SIG-M5 treated with dmso at 0.1 percent for 504 hours (cell line): Measurements from ENCODE around the gene RAPGEF1.
"Not testable (repeated sequence)": the region's sequence is repeated elsewhere in the genome, so short reads cannot be mapped to it uniquely, and the experiment has no call there.

Source experiments
- DNase-seq: peaks from one replicate; lab custom pipeline; 2025; ENCODE audit not compliant: unreplicated experiment; lab: John Stamatoyannopoulos, UW

Gene RAPGEF1

GRCh38 chr9:131739959-131740648 lies at the start of gene RAPGEF1:
Gene RAPGEF1, minus strand, starts transcription at chr9:131740076. Its CDS starts 246 bp downstream, at chr9:131739830.
- peak; percentile 31 for DNase-seq

- no peak for DNase-seq
Measured at GRCh38 chr9:131788851-131789250, 49.0 kb upstream of the RAPGEF1 start.

- no peak for DNase-seq
Measured at GRCh38 chr9:131787838-131788237, 48.0 kb upstream of the RAPGEF1 start.

- DNase-seq, result no peak
Measured at GRCh38 chr9:131784748-131785501, 45.0 kb upstream of the RAPGEF1 start.

- DNase-seq, result peak; percentile 70
Measured at GRCh38 chr9:131781069-131781468, 41.2 kb upstream of the RAPGEF1 start.

DNA sequence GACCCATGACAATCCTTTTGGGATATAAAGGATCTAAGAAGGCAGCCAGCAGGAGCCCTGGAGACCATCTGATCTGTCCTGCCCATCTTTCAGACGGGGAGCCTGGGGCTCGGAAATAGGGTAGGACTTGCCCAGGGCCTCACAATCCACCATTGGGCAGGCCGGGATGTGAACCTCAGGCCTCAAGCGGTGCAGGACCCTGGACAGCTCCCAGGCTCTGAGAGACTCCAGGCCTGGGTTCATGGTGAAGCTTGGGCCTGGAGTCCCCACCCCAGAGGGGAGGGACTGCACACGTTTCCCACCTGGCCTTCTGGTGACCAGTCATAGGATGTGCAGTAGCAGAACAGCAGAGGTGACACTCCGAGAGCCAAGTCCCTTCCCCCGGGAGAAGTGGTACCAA lies 36.6 kb upstream of the RAPGEF1 start:
- no peak for DNase-seq

DNA sequence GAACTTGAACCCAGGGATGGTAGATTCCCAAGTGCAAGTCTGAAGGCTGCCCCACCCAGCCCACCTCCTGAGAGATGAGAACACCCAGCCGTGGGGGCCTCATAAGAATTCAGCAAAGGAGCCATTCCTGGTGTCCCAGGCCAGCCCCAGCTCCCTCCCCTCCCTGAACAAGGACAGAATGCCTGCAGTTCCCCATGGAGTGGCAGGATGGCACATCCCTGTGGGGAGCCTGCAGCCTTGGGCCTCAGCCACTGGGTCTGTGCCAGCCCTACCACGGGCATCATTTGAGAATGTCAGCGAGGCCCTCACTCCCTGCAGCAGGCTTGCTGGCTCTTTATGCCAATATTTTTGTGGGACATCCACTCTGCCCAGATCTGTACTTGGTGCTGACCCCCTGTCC lies 36.2 kb upstream of the RAPGEF1 start:
- no peak for DNase-seq

DNA sequence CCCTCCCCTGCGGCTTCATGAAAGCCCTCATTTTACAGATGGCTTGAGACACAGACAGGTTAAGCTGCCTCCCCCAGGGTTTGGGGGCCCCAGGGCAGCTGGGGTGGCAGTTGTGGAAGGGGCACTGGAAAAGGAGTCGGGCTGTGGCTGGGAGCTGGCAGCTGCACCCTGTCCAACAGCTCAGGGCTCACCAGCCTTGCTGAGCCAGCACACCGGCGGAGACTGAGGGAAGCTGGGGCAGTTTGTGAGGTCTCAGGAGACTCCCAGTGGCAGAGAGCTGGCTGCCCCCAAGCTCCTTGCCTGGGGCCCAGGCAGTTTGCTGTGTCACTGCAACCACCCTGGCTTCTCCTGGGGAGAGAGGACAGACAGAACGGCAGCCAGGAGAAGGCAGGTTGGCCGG lies 34.8 kb upstream of the RAPGEF1 start:
- DNase-seq, result no peak

DNA sequence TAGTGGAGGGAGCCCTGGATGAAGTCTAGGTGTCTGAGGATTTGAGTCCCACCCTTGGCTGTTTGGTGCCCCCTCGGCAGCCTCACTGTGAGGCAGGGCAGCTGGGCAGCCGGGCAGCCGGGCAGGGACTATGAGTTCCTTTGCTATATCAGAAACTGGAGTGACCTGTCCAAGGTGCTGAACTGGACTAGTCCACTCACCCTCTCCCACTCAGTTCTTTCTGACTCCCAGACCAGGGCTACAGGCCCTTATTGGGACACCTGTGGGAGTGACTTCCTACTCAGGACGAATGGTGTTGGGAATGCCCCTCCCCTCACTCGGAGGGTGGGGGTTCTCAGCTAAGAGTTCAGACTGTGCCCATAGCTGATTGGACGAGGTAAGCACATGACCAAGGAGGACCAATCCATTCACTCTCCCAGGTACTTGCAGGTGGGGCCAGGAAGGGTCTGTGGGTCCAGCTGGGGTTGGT lies 34.1 kb upstream of the RAPGEF1 start:
- DNase-seq, result peak; percentile 49

- no peak for DNase-seq
Measured at GRCh38 chr9:131772940-131773339, 33.1 kb upstream of the RAPGEF1 start.

GRCh38 chr9:131771646-131772045 lies 31.8 kb upstream of the RAPGEF1 start:
- no peak for DNase-seq

DNA sequence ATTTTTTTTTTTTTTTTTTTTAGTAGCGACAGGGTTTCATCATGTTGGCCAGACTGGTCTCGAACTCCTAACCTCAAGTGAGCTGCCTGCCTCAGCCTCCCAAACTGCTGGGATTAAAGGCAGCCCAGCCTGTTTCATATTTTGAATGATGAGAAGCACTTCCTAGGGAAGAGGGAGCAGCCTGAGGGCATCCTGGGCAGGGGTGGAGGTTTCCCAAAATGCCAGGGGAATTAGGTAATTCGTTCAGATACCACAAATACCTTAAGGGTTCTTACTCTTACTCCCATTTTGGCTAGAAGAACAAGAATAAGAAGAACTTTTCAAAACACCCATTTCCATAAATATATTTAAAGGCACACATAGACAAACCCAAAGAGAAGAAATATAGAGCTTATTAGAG lies 29.5 kb upstream of the RAPGEF1 start:
- no peak for DNase-seq

DNA sequence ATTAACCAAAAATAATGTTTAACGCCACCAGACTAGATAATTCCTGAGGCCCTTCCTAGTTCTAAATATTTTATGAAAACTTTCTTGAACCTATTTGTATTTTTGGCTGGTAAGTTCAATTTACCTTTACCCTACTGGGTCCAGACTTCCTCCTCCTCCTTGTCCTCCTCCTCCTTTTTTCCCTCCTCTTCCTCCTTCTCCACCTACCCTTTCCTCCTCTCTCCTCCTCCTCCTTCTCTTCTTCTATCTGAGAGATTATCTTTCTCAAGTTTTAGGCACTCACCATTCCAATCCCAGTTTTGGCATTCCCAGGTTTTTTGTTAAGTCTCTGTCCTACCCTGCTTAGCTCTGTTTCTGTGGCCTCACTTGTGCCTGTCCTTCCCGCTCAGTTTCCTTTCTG lies 24.7 kb upstream of the RAPGEF1 start:
- DNase-seq, result no peak

GRCh38 chr9:131762356-131762932 lies 22.6 kb upstream of the RAPGEF1 start:
- peak; percentile 43 for DNase-seq

DNA sequence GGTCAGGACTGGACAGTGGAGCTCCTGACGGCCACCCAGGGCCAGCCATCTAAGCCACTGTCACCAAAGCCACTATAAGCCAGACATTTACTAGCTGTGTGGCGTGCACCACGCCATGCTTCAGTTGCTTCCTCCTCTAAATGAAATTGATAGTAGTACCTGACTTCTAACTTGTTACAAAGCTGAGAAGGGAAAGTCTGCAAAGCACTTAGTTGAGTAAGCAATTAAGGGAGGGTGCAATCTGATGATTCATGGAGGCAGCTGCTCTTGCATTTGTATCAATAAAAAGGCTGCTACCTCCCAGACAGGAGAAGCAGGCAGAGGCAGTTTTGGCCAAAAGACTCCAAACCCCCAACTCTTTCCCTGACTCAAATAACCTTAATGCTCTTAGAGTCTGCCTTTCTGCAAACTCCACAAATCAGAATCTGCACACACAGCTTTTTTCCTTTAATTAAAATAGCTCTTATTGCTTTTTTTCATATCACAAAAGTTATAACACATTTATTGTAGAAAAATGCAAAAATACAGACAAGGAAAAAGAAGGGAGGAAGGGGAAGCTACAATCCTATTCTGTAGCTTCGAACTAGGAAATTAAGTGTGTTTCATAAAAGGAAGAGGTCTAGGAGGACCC lies 19.3 kb upstream of the RAPGEF1 start:
- DNase-seq, result peak; percentile 44

DNA sequence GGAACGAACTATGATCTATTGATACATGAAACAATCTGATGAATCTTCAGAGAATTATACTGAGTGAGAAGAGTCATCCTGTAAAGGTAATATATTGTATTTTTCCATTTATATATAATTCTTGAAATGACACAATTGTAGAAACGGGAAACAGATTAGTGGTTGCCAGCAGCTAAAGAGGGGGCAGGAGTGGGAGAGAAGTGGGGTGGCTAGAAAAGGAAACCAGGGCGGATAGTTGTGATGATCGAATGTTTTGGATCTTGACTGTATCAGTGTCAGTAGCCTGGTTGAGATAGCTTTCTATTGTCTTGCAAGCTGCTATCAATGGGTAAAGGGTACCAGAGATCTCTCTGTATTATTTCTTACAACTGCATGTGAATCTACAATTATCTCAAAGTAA lies 17.7 kb upstream of the RAPGEF1 start:
- no peak for DNase-seq

- peak; percentile 86 for DNase-seq
Measured at GRCh38 chr9:131755541-131756198, 15.8 kb upstream of the RAPGEF1 start.

- DNase-seq, result no peak
Measured at GRCh38 chr9:131754846-131755245, 15.0 kb upstream of the RAPGEF1 start.

GRCh38 chr9:131753751-131754150 lies 13.9 kb upstream of the RAPGEF1 start:
- DNase-seq, result not testable (repeated sequence)

GRCh38 chr9:131752231-131752884 lies 12.5 kb upstream of the RAPGEF1 start:
- peak; percentile 36 for DNase-seq
